ENCODE measurements around the gene BRF1.

DNA sequence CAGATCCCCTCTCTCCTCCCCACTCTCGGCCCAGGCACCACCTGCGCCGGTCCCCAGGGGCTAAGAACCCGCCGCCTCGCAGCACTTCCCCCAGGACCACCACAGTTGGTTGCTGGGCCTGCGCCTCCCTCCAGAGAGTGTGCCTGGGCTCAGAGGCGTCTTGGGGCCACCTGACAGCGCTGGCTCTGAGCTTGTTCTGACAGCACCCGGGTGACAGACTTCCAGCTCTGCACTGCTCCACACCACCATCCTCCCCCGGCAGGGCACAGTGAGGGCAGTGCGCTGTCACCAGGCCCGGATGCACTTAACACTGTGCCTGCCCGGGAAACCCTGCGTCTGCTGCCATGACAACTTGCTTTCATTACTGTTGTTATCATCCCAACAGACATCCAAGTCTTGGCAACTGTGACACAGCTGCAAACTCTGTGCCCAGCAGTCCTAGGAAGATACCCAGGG is 6.6 kb downstream of the BRF1 start:
- TF ChIP-seq, protein P1, sequence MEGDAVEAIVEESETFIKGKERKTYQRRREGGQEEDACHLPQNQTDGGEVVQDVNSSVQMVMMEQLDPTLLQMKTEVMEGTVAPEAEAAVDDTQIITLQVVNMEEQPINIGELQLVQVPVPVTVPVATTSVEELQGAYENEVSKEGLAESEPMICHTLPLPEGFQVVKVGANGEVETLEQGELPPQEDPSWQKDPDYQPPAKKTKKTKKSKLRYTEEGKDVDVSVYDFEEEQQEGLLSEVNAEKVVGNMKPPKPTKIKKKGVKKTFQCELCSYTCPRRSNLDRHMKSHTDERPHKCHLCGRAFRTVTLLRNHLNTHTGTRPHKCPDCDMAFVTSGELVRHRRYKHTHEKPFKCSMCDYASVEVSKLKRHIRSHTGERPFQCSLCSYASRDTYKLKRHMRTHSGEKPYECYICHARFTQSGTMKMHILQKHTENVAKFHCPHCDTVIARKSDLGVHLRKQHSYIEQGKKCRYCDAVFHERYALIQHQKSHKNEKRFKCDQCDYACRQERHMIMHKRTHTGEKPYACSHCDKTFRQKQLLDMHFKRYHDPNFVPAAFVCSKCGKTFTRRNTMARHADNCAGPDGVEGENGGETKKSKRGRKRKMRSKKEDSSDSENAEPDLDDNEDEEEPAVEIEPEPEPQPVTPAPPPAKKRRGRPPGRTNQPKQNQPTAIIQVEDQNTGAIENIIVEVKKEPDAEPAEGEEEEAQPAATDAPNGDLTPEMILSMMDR (IDR thresholded peaks at IDR 0.05): no peak
- no peak for TF ChIP-seq POLR2AphosphoS5 (IDR thresholded peaks at IDR 0.05; ENCODE audit: insufficient read depth in 1 of 2, low read depth in 1 of 2)
